NCI-H187 (cell line): ENCODE data around the gene ELSPBP1.
"Not testable (repeated sequence)": the region's sequence is repeated elsewhere in the genome, so short reads cannot be mapped to it uniquely, and the experiment has no call there.

Experiments used
- DNase-seq, 2 experiments: peaks; one replicate each; lab custom pipeline; 2025; lab: John Stamatoyannopoulos, UW

Gene ELSPBP1

DNA sequence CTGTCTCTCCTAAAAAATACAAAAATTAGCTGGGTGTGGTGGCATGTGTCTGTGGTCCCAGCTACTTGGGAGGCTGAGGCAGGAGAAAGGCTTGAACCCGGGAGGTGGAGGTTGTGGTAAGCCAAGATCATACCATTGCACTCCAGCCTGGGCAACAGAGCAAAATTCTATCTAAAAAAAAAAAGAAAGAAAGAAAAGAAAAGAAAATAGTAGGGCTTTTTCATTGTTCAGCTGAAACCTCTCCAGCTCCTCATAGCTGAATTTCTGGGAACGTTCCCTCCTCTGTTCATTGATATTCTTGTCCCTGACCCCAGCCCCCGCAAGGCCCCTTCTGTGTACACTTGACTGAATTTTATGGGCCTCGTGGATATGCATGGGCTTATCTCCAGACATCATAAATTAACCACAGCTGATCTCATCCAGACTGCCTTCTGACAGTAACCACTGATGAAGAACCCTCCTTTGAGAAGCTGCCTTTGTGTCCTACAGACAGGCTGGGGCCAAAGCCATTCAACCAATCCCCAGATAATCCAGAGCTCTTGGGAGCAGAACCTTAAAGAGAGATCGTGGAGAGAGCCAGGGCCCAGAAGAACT is at the start of gene ELSPBP1:
ELSPBP1 (plus strand) TSS at position 424 of the 594 bp plus-strand sequence. CDS start 14,036 bp downstream, outside the sequence.
- no peak for DNase-seq

GRCh38 chr19:47949852-47950521 is 44.4 kb upstream of the ELSPBP1 start:
- DNase-seq: not testable (repeated sequence)

GRCh38 chr19:47952132-47952531 is 42.3 kb upstream of the ELSPBP1 start:
- DNase-seq: not testable (repeated sequence)

- not testable (repeated sequence) for DNase-seq
Measured at GRCh38 chr19:47955936-47956335, 38.5 kb upstream of the ELSPBP1 start.

DNA sequence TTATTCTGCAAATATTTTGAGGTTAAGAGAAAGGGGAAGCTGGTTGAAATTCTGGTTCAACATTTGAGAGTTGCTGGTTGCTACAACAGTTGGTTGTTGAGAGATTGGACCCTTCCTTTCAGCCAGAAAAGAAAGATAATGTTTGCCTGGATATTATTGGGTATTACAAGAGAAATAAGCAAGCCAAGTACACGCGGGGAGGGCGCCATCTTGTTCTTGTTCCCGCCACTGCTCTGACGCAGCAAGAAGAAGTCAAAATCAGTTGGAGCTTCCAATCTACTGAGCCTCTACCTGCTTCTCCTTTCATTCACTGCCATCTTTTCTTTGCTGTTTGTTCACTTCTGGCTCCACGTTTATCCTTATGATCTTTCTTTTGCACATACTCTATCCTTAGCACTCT is 20.9 kb upstream of the ELSPBP1 start:
- DNase-seq: no peak

DNA sequence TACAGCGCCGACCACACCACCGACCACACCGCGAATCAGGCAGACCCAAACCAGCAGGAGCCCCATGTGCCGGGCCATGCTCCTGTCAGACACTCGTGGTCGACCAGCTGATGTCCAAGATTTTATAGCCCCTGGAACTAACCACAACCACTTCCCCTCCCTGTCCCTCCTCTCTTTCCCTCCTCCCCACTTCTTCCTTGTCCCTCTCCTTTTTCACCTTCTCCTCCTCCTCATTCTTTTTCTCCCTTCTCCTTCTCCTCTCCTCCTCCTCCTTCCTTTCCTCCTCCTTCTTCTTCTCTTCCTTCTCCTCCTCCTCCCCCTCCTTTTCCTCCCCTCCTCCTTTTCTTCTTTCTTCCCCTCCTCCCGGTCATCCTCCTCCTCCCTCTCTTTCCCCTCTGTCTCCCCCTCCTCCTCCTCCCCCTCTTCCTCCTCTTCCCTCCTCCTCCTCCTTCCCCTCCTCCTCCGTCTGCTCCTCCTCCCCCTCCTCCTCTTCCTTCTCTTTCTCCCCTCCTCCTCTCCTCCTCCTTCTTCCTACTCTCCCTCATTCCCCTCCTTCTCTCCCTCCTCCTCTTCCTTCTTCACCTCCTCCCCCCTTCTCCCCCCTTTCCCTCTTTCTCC is 3.1 kb upstream of the ELSPBP1 start:
- no peak for DNase-seq

GRCh38 chr19:47992070-47992469 is 2.4 kb upstream of the ELSPBP1 start, which contains the start of gene BSPH1:
Gene BSPH1, minus strand, starts transcription at chr19:47992170. Its CDS starts 89 bp downstream, at chr19:47992081.
- DNase-seq: no peak

- DNase-seq: no peak
Measured at GRCh38 chr19:47996230-47996727, 1.8 kb downstream of the ELSPBP1 start.

DNA sequence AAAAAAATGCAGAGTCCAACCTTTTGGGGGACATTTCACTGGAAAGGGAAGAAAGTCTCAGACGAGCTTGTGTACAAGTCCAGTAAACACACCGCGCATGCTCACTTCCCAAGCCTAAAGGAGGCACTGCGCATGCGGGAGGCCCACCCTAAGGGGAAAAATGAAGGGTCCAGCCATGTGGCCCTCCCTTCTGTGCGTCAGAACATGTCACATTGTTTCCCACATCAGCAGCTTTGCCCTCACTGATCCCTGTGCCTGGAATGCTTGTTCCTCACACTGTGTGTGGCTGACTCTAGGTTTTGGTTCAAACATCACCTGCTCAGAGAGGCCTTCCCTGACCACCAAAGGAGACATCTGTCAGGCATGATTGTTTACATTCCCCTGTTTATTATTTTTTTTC is 4.4 kb downstream of the ELSPBP1 start:
- no peak for DNase-seq

DNA sequence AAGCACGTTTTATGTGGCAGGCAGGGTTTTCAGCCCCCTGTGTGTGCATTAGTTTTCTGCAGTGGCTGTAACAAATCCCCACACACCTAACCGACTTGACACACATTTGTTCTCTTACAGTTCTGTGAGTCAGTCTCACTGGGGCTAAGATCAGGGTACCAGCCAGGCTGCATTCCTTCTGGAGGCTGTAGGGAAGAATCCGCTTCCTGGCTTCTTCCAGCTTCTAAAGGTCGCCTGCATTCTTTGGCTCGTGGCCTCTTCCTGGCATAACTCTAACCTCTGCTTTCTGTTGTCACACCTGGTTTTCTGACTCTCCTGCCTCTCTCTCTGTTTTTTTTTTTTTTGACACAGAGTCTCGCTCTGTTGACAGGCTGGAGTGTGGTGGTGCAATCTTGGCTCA is 6.4 kb downstream of the ELSPBP1 start:
- DNase-seq: no peak

DNA sequence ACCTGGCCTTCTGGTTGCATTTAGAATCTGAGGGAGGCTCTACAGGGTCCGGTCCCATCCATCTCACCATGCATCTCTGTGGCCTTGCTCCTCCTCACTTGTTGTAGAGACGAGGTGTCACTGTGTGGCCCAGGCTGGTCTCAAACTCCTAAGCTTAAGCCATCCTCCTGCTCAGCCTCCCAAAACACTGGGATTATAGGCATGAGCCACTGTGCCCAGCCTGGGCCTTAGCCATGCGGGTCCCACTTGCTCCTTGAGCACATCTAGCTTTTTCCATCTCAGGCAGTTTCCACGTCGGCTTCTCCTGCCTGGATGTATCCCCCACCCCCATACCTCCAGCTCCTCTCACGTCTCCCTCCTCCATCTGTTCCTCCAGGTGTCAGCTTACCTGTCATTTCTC is 9.8 kb downstream of the ELSPBP1 start:
- DNase-seq: no peak

GRCh38 chr19:48006762-48007161 is 12.3 kb downstream of the ELSPBP1 start:
- no peak for DNase-seq

DNA sequence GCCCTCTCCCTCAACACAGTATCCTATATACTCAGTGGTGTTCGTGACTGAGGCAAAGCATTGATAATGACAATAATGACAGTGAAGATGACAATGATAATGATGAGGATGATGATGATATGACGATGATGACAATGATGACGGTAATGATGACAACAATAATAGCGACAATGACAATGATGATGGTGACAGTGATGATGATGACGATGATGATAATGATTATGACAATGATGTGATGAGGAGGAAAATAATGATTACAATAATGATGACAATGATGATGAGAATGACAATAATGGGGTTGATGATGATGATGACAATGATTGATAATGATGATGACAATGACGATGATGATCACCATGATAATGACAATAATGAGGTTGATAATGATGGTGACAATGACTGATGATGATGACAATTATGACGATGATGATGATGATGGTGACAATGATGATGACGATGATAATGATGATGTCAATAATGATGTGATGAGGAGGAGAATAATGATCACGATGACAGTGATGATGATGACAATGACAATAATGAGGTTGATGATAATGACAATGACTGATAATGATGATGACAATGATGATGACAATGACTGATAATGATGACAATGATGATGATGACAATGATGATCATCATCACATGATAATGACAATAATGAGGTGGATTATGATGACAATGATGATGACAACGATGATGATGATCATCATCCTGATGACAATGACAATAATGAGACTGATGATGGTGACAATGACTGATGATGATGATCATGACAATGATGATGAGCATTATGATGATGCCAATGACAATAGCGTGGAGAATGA is 16.7 kb downstream of the ELSPBP1 start:
- no peak for DNase-seq

GRCh38 chr19:48020686-48021085 is 26.3 kb downstream of the ELSPBP1 start:
- no peak for DNase-seq

DNA sequence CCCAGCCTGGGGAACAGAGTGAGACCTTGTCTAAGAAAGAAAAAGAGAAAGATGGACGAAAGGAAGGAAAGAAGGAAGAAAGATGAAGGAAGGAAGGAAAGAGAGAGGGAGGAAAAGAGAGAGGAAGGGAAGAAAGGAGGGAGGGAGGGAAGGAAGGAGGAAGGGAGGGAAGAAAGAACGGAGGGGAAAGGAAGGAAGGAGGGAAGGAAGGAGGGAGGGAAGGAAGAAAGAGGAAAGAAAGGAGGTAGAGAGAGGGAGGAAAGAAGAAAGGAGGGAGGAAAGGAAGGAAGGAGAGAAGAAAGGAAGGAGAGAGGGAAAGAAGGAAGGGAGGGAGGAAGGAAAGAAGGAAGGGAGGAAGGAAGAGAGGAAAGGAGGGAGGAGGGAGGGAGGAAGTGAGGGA is 28.6 kb downstream of the ELSPBP1 start:
- DNase-seq: no peak

DNA sequence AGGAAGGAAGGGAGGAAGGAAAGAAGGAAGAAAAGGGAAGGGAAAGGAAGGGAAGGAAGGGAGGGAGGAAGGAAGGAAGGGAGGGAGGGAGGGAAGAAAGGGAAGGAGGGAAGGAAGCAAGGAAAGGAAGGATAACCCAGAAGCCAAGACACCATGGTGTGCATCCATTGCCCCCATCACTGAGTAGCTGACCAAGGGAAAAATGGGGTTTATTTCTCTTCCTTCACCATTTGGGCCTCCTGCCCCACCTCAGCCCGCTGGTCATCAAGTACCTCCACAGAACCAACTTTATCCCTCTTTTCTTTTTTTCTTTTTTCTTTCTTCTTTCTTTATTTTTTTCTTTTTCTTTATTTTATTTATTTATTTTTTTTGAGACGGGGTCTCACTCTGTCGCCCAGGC is 29.1 kb downstream of the ELSPBP1 start:
- no peak for DNase-seq

- no peak for DNase-seq
Measured at GRCh38 chr19:48025480-48025879, 31.0 kb downstream of the ELSPBP1 start.

- no peak for DNase-seq
Measured at GRCh38 chr19:48029431-48029830, 35.0 kb downstream of the ELSPBP1 start.

DNA sequence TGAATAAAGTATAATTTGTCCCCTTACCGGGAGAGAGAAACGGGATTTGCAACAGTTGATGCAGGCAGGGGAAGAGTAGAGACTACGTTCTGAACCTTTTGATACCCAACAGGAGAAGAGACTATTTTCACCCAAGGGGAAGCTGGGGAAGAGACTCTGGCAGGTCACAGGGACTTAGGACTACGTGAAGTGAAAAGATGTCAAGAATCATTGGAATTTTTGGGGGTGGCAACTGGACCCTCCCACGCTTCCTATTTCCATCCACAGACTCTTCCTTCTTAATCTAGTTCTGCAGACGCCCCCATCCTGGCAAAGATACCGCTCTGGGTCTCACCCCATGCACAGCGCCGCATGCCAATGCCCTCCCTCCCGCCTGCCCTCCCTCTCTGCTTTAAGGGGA is 35.6 kb downstream of the ELSPBP1 start:
- DNase-seq: no peak

- no peak for DNase-seq
Measured at GRCh38 chr19:48033604-48034003, 39.2 kb downstream of the ELSPBP1 start.

DNA sequence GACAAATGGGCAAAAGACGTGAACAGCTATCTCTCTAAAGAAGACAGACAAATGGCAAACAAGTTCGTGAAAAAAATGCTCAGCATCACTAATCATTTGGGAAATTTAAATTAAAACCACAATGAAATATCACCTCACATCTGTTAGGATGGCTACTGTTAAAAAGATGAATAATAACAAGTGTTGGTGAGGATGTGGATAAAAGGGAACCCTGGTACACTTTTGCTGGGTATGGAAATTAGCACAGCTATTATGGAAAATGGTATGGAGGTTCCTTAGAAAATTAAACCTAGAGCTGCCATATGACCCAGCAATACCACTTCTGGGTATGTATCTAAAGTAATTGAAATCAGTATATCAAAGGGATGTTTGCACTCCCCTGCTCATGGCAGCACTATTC is 42.3 kb downstream of the ELSPBP1 start:
- no peak for DNase-seq

- DNase-seq: no peak
Measured at GRCh38 chr19:48041877-48042580, 47.6 kb downstream of the ELSPBP1 start.
